22Rv1 (cell line): ENCODE data around the gene OR2T10.

ENCODE experiments used
- CTCF ChIP-seq: fragments of 450-650 bp; IDR thresholded peaks from 2 replicates; pipeline ENCODE4 v1.5.1; 2017; ENCODE audit warnings: mild to moderate bottlenecking
- ZFX ChIP-seq: fragments of 450-650 bp; IDR thresholded peaks from 2 replicates; pipeline ENCODE4 v1.6.1; 2017; ENCODE audit warnings: antibody characterized with exemption, borderline replicate concordance

- TF ChIP-seq CTCF, result no peak
- no peak for TF ChIP-seq ZFX
These were observed 7.4 kb downstream of the OR2T10 start for GRCh38 chr1:248590055-248590454.
